GM12878 (cell line): Measurements from ENCODE around the gene KLHL26. TPM values are rescaled to one million over a fixed set of nuclear protein-coding genes. Genes with fewer than 3 reads are reported as not detected.

Experiments used
- ATAC-seq: fragments of 200-7000 bp; cut with Tn5 transposase; 3 replicates; pipeline ENCODE4 v1.9.1; 2020; ENCODE audit warnings: mild to moderate bottlenecking, moderate library complexity
- BruUV-seq: library from RNA; stranded (reverse); fragments of 400-500 nt; replicated peaks from 2 replicates; lab custom pipeline; 2021; lab: Mats Ljungman, UMichigan
- CTCF ChIA-PET: fragments of 300-600 bp; sonication (Branson Sonifier 250); formaldehyde crosslinking; extraction: SDS; loops from one replicate; lab custom pipeline; 2021; ENCODE audit warnings: inconsistent platforms; lab: Yijun Ruan, JAX
- POLR2A ChIA-PET: fragments of 350-600 bp; formaldehyde crosslinking; extraction: SDS; loops from one replicate; lab custom pipeline; 2021; ENCODE audit warnings: inconsistent platforms; lab: Charles Lee
- RAD21 ChIA-PET: fragments of 300-600 bp; sonication (Branson Sonifier 250); formaldehyde crosslinking; loops from one replicate; lab custom pipeline; 2023; ENCODE audit warnings: antibody characterized with exemption; ENCODE audit not compliant: unreplicated experiment; lab: Charles Lee
- SMC1A ChIA-PET: fragments of 300-600 bp; sonication (Branson Sonifier 250); formaldehyde crosslinking; loops from one replicate; lab custom pipeline; 2023; ENCODE audit not compliant: unreplicated experiment, uncharacterized antibody; lab: Charles Lee
- DNase-seq: peaks from one replicate; pipeline ENCODE4 v3.0.0-alpha.2; 2011; ENCODE audit warnings: low read depth, low spot score
- FAIRE-seq: peaks from 3 replicates; lab custom pipeline; 2011; peaks lifted over from hg19 to GRCh38; lab: Jason Lieb, UNC
- H2AFZ ChIP-seq: 2 replicates; pipeline ENCODE4 v1.6.0; 2011; ENCODE audit warnings: low read depth, low read length, control low read depth; ENCODE audit not compliant: control insufficient read depth
- H3K27ac ChIP-seq: 2 replicates; pipeline ENCODE4 v1.5.1; 2011; ENCODE audit warnings: control low read depth; ENCODE audit not compliant: control insufficient read depth, insufficient read depth
- H3K27me3 ChIP-seq, 2 experiments: replicated peaks in 1 of 2; 2 replicates each; pipeline versions ENCODE4 v1.6.0 to v1.6.1; 2011; ENCODE audit warnings: low read length in 1 of 2; ENCODE audit not compliant: control insufficient read depth in 2 of 2, insufficient read depth in 2 of 2
- H3K36me3 ChIP-seq, 2 experiments: 2 replicates each; pipeline ENCODE4 v1.5.1; 2011; ENCODE audit warnings: low read length in 1 of 2; ENCODE audit not compliant: control insufficient read depth in 2 of 2, insufficient read depth in 2 of 2
- H3K4me1 ChIP-seq: 2 replicates; pipeline ENCODE4 v1.6.1; 2011; ENCODE audit warnings: mild to moderate bottlenecking, low read length, moderate library complexity, mixed read lengths; ENCODE audit not compliant: control insufficient read depth, insufficient read depth
- H3K4me2 ChIP-seq: 2 replicates; pipeline ENCODE4 v1.6.0; 2011; ENCODE audit warnings: control low read depth; ENCODE audit not compliant: control insufficient read depth, insufficient read depth
- H3K4me3 ChIP-seq: fragments of 200-600 bp; sonication (generic); 2 replicates; pipeline ENCODE4 v1.5.1; 2016
- H3K79me2 ChIP-seq: 2 replicates; pipeline ENCODE4 v1.6.0; 2011; ENCODE audit warnings: low read length; ENCODE audit not compliant: control insufficient read depth, insufficient read depth
- H3K9ac ChIP-seq: 2 replicates; pipeline ENCODE4 v1.8.0; 2011; ENCODE audit warnings: low read length, control low read depth, mixed read lengths; ENCODE audit not compliant: control insufficient read depth, insufficient read depth
- H3K9me3 ChIP-seq: replicated peaks from 3 replicates; pipeline ENCODE4 v1.5.1; 2011; ENCODE audit warnings: mild to moderate bottlenecking, low read length; ENCODE audit not compliant: control insufficient read depth, insufficient read depth
- H4K20me1 ChIP-seq: 2 replicates; pipeline ENCODE4 v1.6.0; 2011; ENCODE audit not compliant: control insufficient read depth, insufficient read depth
- BCL11A ChIP-seq: IDR thresholded peaks from 2 replicates; pipeline ENCODE4 v1.6.1; 2011; ENCODE audit warnings: low read depth, low read length
- BCLAF1 ChIP-seq: fragments of 450-650 bp; IDR thresholded peaks from 2 replicates; pipeline ENCODE4 v1.6.1; 2017; ENCODE audit warnings: antibody characterized with exemption, mild to moderate bottlenecking, moderate library complexity
- CEBPZ ChIP-seq: fragments of 150-350 bp; IDR thresholded peaks from 2 replicates; pipeline ENCODE4 v1.6.1; 2016; ENCODE audit warnings: low read depth, low read length
- EP300 ChIP-seq, 2 experiments: fragments of 150-350 bp in 1 of 2; IDR thresholded peaks; 2 replicates each; pipeline ENCODE4 v1.6.1; 2011 to 2012; ENCODE audit warnings: low read depth in 2 of 2, low read length in 2 of 2, borderline replicate concordance in 1 of 2, improper control_type of control experiment in 1 of 2, inconsistent platforms in 1 of 2; ENCODE audit not compliant: control insufficient read depth in 1 of 2
- ESRRA ChIP-seq: IDR thresholded peaks from 2 replicates; pipeline ENCODE4 v1.6.1; 2012; ENCODE audit warnings: mild to moderate bottlenecking, low read length, improper control_type of control experiment
- FOS ChIP-seq: IDR thresholded peaks from 3 replicates; pipeline ENCODE4 v1.6.1; 2011; ENCODE audit warnings: borderline replicate concordance; ENCODE audit not compliant: insufficient read length; ENCODE audit errors: extremely low read depth
- GABPA ChIP-seq: IDR thresholded peaks from 2 replicates; pipeline ENCODE4 v1.6.1; 2014; ENCODE audit warnings: antibody characterized with exemption, low read depth, mild to moderate bottlenecking, inconsistent platforms
- HDGF ChIP-seq: fragments of 450-650 bp; IDR thresholded peaks from 2 replicates; pipeline ENCODE4 v1.6.1; 2016; ENCODE audit warnings: antibody characterized with exemption
- IRF4 ChIP-seq: IDR thresholded peaks from 2 replicates; pipeline ENCODE4 v1.6.1; 2011; ENCODE audit warnings: low read depth, low read length
- KLF5 ChIP-seq: fragments of 450-650 bp; IDR thresholded peaks from 2 replicates; pipeline ENCODE4 v1.6.1; 2014; ENCODE audit warnings: mild to moderate bottlenecking; ENCODE audit not compliant: partially characterized antibody
- LARP7 ChIP-seq: fragments of 450-650 bp; IDR thresholded peaks from 2 replicates; pipeline ENCODE4 v1.6.1; 2017; ENCODE audit warnings: mild to moderate bottlenecking
- MYB ChIP-seq: fragments of 150-350 bp; IDR thresholded peaks from 2 replicates; pipeline ENCODE4 v1.6.1; 2014; ENCODE audit warnings: mild to moderate bottlenecking, low read depth, low read length, borderline replicate concordance
- POLR2AphosphoS5 ChIP-seq: IDR thresholded peaks from 2 replicates; pipeline ENCODE4 v1.6.1; 2011; ENCODE audit warnings: mild to moderate bottlenecking, low read length, inconsistent platforms
- RUNX3 ChIP-seq: IDR thresholded peaks from 2 replicates; pipeline ENCODE4 v1.6.1; 2012; ENCODE audit warnings: low read length, inconsistent platforms
- SIN3A ChIP-seq: IDR thresholded peaks from 2 replicates; pipeline ENCODE4 v1.6.1; 2012; ENCODE audit warnings: low read depth, low read length, improper control_type of control experiment
- TCF7 ChIP-seq: IDR thresholded peaks from 2 replicates; pipeline ENCODE4 v1.6.1; 2014; ENCODE audit warnings: antibody characterized with exemption, borderline replicate concordance
- USF1 ChIP-seq: IDR thresholded peaks from 2 replicates; pipeline ENCODE4 v1.6.1; 2011; ENCODE audit warnings: borderline replicate concordance, low read depth, mild to moderate bottlenecking, moderate library complexity, mixed read lengths, low read length; ENCODE audit not compliant: insufficient read depth; ENCODE audit errors: extremely low read length
- WGBS: methylation state at CpG from one replicate; pipeline ENCODE4 v1.1.6; 2016; ENCODE audit warnings: low lambda C conversion rate; ENCODE audit not compliant: insufficient replicate concordance, insufficient coverage; ENCODE audit errors: missing lambda C conversion rate; 5-methylcytosine and 5-hydroxymethylcytosine counted together
- in situ Hi-C: fragments of 300-500 bp; cut with MboI; formaldehyde crosslinking; loops from 9 replicates; pipeline ENCODE4 v1.14.3; 2018; ENCODE audit warnings: mixed read lengths
- intact Hi-C: fragments of 100-400 bp; cut with micrococcal nuclease; formaldehyde crosslinking; loops from one replicate; pipeline ENCODE4 v1.14.2; 2022; ENCODE audit not compliant: unreplicated experiment
- polyA plus RNA-seq, 11 experiments: library from polyadenylated mRNA; depleted of rRNA in 4 of 11; unstranded in 6 of 11; stranded (reverse) in 5 of 11; fragments of >200 nt; fragmentation: Nextera tagmentation in 4 of 11; fragmentation: Illumina TruSeq in 1 of 11; extraction: Ambion mirVana in 4 of 11; extraction: Trizol in 1 of 11; gene quantifications; 1 replicate in 1 of 11; 2 replicates in 10 of 11; pipeline versions ENCODE4 v1.2.1 to v1.2.3, GENCODE V29; 2011 to 2016; ENCODE audit warnings: inconsistent platforms in 2 of 11, missing spikeins in 2 of 11, low read depth in 1 of 11
- total RNA-seq, 4 experiments: library from RNA; depleted of rRNA in 3 of 4; stranded (reverse); fragments of >200 nt in 3 of 4; fragmentation: Illumina TruSeq in 1 of 4; extraction: Trizol in 1 of 4; gene quantifications; 2 replicates each; pipeline versions ENCODE4 v1.2.1 to v1.2.3, GENCODE V29; 2013 to 2021
- TF ChIP-seq, protein P1 (sequence below): IDR thresholded peaks from 2 replicates; pipeline ENCODE4 v1.6.1; 2012; ENCODE audit warnings: low read depth, low read length, improper control_type of control experiment

The KLHL26 gene
- total and polyA plus RNA-seq, 10 of the 15 experiments (the other 5 are each of a cell fraction or from before 2014, with no cell fraction given) = 0.18 to 14.6 (median 2.9) TPM

DNA sequence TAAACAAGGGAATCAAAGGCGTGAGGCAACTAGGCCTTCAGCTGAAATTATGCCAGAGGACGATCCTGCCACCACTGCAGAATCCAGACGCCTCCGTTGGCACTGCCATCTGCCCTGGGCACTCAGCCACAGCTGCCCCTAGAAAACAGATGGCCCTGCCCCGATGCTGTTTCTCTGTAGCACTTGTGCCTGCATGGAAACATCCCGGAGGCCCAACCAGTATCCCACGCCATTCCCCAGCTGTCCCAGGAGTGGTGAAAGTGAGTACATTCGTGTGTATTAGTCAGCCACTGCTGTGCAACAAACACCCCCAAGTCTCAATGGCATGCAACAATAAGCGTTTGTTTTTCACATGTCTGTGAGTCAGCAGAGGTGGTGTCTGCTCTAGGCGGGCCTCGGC is 37.8 kb downstream of the KLHL26 start:
- no peak for FAIRE-seq
- Histone ChIP-seq H3K4me2 (no peak overlapping the region), H3K4me1 (no peaks in the 10 kb centered on the region), H2AFZ (no peak overlapping the region), H3K9me3 (no peaks in the 10 kb centered on the region), H3K4me3 (no peak overlapping the region), H3K36me3 (no peaks in the 10 kb centered on the region; a peak in 1 of 4 replicates), H3K27me3 (no peaks in the 10 kb centered on the region), H3K9ac (no peak overlapping the region), H3K27ac (no peak overlapping the region), H3K79me2 (no peaks in the 10 kb centered on the region), H4K20me1 (no peaks in the 10 kb centered on the region)
- SMC1A ChIA-PET = interaction anchor here (0.6 to 1.6 kb wide), 3 partner anchors 33 to 153 kb away, joined by 3 to 4 read pairs (median 4); partner anchors contain the start of gene ELL
- intact Hi-C loops (loop anchor here (1.0 kb wide), 1 partner anchor 223 kb away; no protein-coding TSS in a partner anchor), in situ Hi-C loops (loop anchor here (10.0 kb wide), 1 partner anchor 220 kb away; no protein-coding TSS in a partner anchor)
- DNase-seq = no peak
- TF ChIP-seq BCLAF1 (no peak), BCL11A (no peak), USF1 (no peak), ESRRA (no peak), EP300 (IDR thresholded peaks at IDR 0.05; ENCODE audit: borderline replicate concordance in 1 of 2, control insufficient read depth in 1 of 2, low read depth in 2 of 2, low read length in 2 of 2) (no peak), GABPA (no peak), MYB (no peak), HDGF (no peak), CEBPZ (no peak), KLF5 (no peak), TCF7 (no peak), SIN3A (no peak), LARP7 (no peak), RUNX3 (no peak), IRF4 (no peak), POLR2AphosphoS5 (no peak), FOS (no peak)
- TF ChIP-seq, protein P1, sequence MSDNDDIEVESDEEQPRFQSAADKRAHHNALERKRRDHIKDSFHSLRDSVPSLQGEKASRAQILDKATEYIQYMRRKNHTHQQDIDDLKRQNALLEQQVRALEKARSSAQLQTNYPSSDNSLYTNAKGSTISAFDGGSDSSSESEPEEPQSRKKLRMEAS = no peak
- no TSS peak for BruUV-seq
- RAD21 ChIA-PET = interaction anchor here (1.1 to 1.6 kb wide), 4 partner anchors 86 to 204 kb away, joined by 3 to 4 read pairs (median 4); partner anchors contain the start of gene REX1BD
- POLR2A ChIA-PET = interaction anchor here (0.6 to 0.9 kb wide), 2 partner anchors 17 to 117 kb away, joined by 3 to 4 read pairs; partner anchors contain the start of gene KXD1
- CTCF ChIA-PET = interaction anchor here (0.6 to 1.6 kb wide), 3 partner anchors 39 to 130 kb away, joined by 4 to 6 read pairs (median 5); no protein-coding TSS in a partner anchor
- WGBS = 76% methylated on average over 11 of the region's 11 CpGs
- no peak for ATAC-seq
